Measurements from ENCODE around the gene DCLK3.

DCLK3 gene

DNA sequence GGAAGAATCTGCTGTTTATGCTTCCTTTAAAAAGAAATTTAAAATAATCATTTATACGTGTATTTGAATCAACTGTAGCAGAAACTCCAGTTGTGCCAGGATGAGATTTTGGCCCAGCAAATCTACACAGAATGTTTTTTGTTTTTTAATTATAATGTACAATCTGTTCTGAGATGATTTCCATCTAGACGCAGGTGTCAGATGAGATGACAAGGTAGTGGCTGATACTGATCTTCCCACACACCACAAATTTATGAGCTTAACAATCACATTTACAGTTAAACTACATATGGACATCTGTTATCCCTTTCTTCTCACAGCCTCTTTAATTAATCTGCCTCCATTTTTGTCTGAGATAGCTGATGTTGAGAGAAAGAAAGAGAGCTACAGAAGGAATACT is 23.6 kb downstream of the DCLK3 start:
- TF ChIP-seq, protein P1, sequence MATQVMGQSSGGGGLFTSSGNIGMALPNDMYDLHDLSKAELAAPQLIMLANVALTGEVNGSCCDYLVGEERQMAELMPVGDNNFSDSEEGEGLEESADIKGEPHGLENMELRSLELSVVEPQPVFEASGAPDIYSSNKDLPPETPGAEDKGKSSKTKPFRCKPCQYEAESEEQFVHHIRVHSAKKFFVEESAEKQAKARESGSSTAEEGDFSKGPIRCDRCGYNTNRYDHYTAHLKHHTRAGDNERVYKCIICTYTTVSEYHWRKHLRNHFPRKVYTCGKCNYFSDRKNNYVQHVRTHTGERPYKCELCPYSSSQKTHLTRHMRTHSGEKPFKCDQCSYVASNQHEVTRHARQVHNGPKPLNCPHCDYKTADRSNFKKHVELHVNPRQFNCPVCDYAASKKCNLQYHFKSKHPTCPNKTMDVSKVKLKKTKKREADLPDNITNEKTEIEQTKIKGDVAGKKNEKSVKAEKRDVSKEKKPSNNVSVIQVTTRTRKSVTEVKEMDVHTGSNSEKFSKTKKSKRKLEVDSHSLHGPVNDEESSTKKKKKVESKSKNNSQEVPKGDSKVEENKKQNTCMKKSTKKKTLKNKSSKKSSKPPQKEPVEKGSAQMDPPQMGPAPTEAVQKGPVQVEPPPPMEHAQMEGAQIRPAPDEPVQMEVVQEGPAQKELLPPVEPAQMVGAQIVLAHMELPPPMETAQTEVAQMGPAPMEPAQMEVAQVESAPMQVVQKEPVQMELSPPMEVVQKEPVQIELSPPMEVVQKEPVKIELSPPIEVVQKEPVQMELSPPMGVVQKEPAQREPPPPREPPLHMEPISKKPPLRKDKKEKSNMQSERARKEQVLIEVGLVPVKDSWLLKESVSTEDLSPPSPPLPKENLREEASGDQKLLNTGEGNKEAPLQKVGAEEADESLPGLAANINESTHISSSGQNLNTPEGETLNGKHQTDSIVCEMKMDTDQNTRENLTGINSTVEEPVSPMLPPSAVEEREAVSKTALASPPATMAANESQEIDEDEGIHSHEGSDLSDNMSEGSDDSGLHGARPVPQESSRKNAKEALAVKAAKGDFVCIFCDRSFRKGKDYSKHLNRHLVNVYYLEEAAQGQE (IDR thresholded peaks at IDR 0.05; ENCODE audit: insufficient replicate concordance, low read depth): no peak
- TF ChIP-seq SPI1 (IDR thresholded peaks at IDR 0.05; ENCODE audit: borderline replicate concordance, low read depth) (no peak), GABPA (IDR thresholded peaks at IDR 0.05; ENCODE audit: low read depth) (no peak)
- TF ChIP-seq, protein P2, sequence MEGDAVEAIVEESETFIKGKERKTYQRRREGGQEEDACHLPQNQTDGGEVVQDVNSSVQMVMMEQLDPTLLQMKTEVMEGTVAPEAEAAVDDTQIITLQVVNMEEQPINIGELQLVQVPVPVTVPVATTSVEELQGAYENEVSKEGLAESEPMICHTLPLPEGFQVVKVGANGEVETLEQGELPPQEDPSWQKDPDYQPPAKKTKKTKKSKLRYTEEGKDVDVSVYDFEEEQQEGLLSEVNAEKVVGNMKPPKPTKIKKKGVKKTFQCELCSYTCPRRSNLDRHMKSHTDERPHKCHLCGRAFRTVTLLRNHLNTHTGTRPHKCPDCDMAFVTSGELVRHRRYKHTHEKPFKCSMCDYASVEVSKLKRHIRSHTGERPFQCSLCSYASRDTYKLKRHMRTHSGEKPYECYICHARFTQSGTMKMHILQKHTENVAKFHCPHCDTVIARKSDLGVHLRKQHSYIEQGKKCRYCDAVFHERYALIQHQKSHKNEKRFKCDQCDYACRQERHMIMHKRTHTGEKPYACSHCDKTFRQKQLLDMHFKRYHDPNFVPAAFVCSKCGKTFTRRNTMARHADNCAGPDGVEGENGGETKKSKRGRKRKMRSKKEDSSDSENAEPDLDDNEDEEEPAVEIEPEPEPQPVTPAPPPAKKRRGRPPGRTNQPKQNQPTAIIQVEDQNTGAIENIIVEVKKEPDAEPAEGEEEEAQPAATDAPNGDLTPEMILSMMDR (IDR thresholded peaks at IDR 0.05; ENCODE audit: insufficient read depth, low read length): no peak
- no peak overlapping the region for H3K27ac ChIP-seq (replicated peaks)
- H3K4me3 ChIP-seq (replicated peaks; ENCODE audit: insufficient read depth, low read length): no peak overlapping the region
- DNase-seq (ENCODE audit: low read depth in 1 of 2, low spot score in 1 of 2): no peak
- H3K27me3 ChIP-seq (ENCODE audit: insufficient read depth, poor library complexity, severe bottlenecking): peaks cover 5% of the 10 kb centered on the region

DNA sequence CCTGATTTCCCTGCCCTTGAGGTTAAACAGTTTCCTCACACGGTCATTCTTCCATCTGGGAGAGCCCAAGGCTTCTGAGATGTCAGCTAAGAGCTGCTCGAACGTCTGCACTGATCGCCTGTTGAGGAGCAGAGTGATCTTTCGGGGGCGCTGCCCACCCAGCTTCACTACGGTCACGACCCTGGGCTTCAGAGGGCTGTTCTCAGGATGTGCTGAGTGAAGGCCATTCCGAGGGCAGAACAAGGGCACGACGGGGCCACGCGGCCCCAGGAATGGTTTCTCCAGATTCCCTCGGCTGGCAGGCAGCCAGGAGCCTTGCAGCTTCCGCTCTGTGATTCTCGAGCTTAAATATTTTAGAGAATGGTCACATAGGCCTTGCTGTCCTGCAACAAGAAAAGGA is 25.7 kb downstream of the DCLK3 start:
- TF ChIP-seq SPI1 (IDR thresholded peaks at IDR 0.05; ENCODE audit: borderline replicate concordance, low read depth) (no peak), GABPA (IDR thresholded peaks at IDR 0.05; ENCODE audit: low read depth) (no peak), POLR2AphosphoS5 (IDR thresholded peaks at IDR 0.05; ENCODE audit: low read depth) (no peak)
- TF ChIP-seq, protein P1 (IDR thresholded peaks at IDR 0.05; ENCODE audit: insufficient replicate concordance, low read depth): no peak
- TF ChIP-seq, protein P2 (IDR thresholded peaks at IDR 0.05; ENCODE audit: insufficient read depth, low read length): no peak
- DNase-seq (ENCODE audit: low read depth in 1 of 2, low spot score in 1 of 2): no peak

DNA sequence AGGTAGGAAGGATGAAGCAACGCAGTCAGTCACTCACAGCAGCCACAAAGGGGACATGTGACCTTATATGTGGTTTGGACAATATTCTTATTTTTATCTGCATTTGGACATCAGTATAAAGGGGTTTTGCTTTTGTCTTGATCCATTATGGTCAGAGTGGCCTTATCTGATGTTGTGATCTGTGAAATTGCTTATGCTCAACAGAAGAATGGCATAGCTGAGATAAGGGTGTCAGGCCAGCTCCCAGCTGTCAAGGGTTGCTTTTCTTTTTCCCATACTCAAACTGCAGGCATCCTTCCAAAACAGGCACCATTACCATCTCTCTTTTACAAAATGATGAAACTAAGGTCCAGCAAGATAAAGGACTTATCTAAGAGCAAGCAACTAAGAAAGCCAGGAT is 28.1 kb downstream of the DCLK3 start:
- H3K27me3 ChIP-seq (ENCODE audit: insufficient read depth, poor library complexity, severe bottlenecking): peaks cover 3% of the 10 kb centered on the region
- no peak for DNase-seq (ENCODE audit: low read depth in 1 of 2, low spot score in 1 of 2)
- no peak overlapping the region for H3K27ac ChIP-seq (replicated peaks)
- no peak for TF ChIP-seq SPI1 (IDR thresholded peaks at IDR 0.05; ENCODE audit: borderline replicate concordance, low read depth)
- TF ChIP-seq, protein P2 (IDR thresholded peaks at IDR 0.05; ENCODE audit: insufficient read depth, low read length): no peak
- TF ChIP-seq, protein P1 (IDR thresholded peaks at IDR 0.05; ENCODE audit: insufficient replicate concordance, low read depth): no peak
- no peak for TF ChIP-seq GABPA (IDR thresholded peaks at IDR 0.05; ENCODE audit: low read depth)
- no peak for TF ChIP-seq POLR2AphosphoS5 (IDR thresholded peaks at IDR 0.05; ENCODE audit: low read depth)
- H3K4me3 ChIP-seq (replicated peaks; ENCODE audit: insufficient read depth, low read length): no peak overlapping the region

More for the DNA sequence above, 25.7 kb downstream of the DCLK3 start:
- Histone ChIP-seq H3K27ac (replicated peaks) (no peak overlapping the region), H3K4me3 (replicated peaks; ENCODE audit: insufficient read depth, low read length) (no peak overlapping the region), H3K27me3 (ENCODE audit: insufficient read depth, poor library complexity, severe bottlenecking) (peaks cover 3% of the 10 kb centered on the region)
